ENCODE results near the gene DGKH.

GRCh38 chr13:42036711-42037110, 11.7 kb upstream of the DGKH start:
- TF ChIP-seq CTCF (IDR thresholded peaks at IDR 0.05; ENCODE audit: poor library complexity) (no peak), EZH2 (IDR thresholded peaks at IDR 0.05; ENCODE audit: borderline replicate concordance) (no peak), EZH2phosphoT487 (IDR thresholded peaks at IDR 0.05; ENCODE audit: low read depth, severe bottlenecking, unreplicated experiment) (no peak)
